ENCODE results near the gene TRA2A.
"Not testable (repeated sequence)": the region's sequence is repeated elsewhere in the genome, so short reads cannot be mapped to it uniquely, and the experiment has no call there.

Gene TRA2A

DNA sequence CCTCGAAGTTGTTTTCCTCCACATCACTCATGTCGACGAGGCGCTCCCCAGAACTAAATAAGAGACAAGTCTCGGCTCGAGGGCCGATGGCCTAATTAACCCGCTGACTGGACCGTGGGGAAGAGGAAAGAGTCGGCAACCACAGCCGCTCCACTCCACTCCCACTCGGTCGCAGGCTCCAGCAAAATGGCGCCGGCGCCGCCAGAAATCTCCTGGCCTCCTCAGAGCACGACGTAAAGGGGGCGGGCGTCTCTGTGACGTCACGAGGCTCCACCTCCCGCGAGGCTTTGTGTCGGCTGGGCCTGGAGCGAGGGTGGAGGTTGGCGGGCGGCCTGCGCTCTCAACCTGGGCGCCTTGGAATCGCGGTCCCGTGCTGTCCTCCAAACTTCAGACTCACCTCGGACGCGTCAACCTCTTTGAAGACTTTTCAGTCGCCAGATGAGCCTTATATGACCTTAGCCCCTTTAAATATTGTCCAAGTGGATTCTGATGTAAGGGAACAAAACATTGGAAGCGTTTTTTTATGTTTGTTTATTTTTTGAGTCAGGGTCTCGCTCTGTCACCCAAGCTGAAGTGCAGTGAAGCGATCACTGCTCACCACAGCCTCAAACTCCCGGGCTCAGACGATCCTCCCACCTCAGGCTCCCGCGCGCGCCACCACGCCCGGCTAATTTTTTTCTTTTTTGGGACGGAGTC, at the start of gene TRA2A:
Gene TRA2A (minus strand): TSS at position 188 of the 696 bp plus-strand sequence. CDS start 157 bp downstream, at position 31.
- peak; percentile 96 for DNase-seq

DNA sequence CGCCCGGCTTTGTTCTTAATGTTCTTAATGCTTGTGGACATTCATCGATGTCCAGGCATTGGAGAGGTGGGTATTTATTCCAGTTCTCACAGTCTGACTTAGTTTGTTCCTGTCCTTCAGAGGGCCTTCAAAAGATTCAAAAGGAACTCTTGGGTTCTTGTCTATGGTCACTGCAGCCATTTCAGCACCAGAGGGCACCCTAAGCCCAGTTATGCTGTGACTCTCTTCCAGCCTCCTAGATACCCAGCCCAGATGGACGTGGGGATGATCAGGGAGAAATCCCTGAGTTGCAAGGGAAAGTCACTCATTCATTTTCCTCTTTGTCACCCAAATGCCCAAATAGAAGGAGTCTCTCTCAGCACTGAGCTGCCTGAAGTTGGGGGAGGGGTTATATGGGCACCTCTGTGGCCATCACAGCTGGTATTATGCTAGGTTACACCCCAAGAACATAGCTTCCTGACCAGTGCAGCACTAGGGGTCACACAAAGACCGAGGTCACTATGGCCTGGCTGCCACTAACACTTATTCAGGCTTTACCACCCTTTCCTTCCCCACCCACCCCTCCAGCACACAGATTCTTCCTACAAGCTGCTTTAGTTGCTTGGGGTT, 38.9 kb upstream of the TRA2A start:
- peak; percentile 65 for DNase-seq

DNA sequence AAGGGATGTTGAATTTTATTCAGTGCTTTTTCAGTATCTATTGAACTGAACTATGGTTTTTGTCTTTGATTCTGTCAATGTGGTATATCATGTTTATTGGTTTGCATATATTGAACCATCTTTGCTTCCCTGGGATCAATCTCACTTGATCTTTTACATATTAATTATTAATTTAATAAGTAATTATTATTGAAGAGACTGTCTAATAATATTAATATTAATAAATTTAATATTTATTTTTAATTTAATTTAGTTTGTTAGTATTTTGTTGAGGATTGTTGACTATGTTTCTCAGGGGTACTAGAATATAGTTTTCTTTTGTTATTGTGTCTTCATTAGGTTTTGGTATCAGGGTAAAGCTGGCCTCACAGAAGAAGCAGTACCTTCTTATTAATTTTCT, 26.5 kb upstream of the TRA2A start:
- no peak for DNase-seq

DNA sequence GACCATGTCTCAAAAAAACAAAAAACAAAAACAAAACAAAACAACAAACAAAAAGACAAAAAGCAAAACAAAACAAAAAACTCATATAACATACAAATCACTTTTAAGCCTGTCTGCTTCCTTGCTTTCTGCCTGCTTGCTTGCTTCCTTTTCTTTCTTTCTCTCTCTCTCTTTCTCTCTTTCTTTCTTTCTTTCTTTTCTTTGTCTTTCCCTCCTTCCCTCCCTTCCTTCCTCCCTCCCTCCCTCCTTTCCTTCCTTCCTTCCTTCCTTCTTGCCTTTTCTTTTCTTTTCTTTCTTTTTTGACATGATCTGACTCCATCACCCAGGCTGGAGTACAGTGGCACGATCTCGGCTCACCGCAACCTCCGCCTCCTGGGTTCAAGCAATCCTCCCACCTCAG, 15.9 kb upstream of the TRA2A start:
- no peak for DNase-seq

DNA sequence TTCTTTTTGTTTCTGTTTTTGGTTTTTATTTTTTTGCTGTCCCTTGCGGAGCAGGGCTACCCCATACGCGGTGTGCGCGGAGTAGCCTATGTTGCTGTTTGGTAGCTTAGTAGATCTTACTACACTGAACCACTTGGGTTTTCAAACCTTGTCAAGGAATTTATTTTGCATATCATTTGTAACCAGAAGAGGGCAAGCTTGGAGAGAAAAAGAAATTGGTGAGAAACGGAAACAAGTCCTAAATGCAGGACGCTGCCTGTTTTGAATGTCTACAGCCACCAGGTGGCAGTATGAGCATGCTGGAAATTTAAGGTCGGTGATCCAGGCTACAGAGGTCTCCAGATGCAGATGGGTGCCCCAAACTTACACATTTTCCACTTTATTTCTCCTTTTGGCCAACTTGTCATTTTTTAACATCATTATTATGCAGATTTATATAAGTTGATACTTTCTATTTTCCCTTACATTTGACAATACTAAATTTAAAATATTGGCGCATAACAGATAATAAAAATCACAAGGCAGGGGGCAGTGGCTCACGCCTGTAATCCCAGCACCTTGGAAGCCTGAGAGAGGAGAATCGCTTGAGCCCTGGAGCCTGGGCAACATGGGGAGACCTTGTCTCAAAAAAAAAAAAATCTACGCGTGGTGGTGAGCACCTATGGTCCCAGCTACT, 15.3 kb upstream of the TRA2A start:
- peak; percentile 90 for DNase-seq

DNA sequence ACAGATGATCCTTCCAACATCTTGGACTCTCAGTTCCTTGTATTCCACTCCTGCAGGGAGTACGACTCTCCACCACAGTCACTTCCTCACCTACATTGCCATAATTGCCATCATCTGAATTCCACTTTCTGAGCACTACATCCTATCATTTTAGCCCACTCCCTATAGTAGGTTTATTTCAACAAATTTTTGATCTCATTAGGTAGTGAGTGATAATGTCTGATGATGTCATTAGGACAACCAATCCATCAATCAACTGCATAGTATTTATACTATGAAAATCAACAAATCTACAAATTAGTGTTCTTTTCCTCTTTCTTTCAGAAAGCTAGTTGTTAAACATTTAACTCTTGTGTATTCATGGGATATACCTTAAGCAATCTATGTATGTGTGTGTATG, 13.7 kb upstream of the TRA2A start:
- DNase-seq = no peak

DNA sequence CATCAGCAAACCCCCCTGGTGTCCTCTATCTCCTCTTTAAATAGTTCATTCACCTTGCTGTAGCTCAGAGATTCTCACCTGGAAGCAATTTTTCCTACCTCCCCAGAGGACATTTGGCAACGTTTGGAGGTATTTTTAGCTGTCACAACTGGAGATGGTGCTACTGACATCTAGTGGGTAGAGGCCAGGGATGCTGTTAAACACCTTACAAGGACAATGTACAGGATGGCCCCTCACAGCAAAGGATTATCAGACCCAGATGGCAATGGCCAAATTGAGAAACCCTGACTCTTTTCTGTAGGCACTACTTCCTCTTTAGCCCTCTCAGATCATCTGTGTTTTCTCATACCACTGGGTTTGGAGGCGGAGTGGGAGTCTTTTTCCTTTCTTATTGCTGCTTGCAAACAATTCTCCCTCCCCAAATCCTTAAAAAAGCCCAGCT, 13.2 kb upstream of the TRA2A start:
- no peak for DNase-seq

DNA sequence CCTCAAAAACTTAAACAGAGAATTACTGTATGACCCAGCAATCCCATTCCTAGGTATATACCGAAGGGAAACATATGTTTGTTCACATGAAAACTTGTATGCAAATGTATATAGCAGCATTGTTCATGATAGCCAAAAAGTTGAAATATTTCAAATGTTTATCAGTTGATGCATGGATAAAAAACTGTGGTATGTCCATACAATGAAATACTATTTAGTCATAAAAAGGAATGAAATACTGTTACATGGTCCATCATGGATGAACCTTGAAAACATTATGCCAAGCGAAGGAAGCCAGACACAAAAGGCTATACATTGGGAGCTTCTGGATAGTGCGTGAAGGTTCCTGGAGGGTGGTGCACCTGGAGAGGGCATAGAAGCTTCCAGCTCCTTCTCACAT, 11.0 kb upstream of the TRA2A start:
- no peak for DNase-seq

DNA sequence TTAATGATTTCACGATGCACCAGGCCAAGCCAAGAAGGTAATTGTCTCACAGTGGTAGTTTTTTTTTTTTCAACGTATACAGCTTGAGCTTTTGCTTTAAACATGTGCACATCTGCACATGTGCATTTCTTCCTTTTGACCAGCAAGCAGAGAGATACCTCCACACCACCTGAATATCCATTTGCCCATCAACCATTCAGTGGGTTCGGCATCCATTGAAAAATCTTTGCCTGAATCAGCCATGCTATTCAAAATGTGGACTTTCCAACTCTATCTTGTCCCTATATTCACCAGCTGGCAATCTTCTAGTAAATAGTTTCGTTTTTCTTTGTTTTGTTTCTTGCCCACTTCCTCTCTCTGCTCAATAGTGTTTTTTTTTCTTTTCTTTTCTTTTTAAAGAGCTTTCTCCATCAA, 7.7 kb upstream of the TRA2A start:
- DNase-seq = no peak

DNA sequence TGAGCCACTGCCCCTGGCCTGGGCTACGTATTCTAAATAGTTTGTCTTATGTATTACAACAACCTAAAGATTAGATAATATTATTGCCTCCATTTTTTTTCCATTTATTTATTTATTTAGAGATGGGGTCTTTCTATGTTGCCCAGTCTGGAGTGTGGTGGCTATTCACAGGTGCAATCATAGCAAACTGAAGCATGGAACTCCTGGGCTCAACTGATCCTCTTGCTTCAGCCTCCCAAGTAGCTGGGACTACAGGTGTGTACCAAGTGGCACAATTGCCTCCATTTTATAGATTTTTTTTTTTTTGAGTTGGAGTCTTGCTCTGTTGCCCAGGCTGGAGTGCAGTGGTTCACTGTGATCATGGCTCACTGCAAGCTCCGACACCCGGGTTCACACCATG, 6.5 kb upstream of the TRA2A start:
- DNase-seq = no peak

DNA sequence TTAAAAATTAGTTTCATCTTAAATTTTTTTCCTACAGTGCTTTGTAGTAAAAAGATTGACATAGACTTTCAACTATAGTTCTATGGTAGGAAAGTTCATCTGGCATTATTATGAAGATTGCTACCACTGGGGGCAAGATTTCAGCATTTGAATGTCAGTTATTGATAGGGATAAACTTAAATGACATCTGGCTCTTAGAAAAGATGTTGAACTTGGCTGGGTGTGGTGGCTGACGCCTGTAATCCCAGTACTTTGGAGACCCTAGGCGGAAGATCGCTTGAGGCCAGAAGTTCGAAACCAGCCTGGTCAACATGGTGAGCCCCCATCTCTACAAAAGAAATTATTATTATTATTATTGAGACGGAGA, 1.4 kb upstream of the TRA2A start:
- DNase-seq = no peak

DNA sequence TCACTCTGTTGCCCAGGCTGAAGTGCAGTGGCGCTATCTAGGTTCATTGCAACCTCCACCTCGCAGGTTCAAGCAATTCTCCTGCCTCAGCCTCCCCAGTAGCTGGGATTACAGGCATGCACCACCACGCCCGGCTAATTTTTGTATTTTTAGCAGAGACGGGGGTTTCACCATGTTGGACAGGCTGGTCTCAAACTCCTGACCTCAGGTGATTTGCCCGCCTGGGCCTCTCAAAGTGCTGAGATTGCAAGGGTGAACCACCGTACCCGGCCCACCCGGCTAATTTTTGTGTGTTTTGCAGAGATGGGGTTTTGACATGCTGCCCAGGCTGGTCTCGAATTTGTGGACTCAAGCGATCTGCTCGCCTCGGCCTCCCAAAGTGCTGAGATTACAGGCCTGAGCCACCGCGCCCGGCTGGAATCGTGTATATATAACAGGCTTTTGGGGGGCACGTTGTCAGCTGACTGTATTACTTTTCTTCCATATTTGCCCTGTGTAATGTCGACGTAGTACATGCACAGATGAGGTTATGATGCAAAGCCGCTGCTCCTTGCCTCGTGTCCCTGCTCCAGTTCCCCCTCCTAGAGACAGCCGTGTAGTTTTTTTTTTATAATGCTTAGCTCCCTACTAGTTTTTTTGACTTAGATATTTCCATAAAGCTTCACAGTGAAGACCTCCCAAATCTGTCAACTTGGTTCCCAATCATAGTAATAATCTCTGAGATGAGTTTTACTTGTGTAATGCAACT, 883 bp upstream of the TRA2A start:
- no peak for DNase-seq

DNA sequence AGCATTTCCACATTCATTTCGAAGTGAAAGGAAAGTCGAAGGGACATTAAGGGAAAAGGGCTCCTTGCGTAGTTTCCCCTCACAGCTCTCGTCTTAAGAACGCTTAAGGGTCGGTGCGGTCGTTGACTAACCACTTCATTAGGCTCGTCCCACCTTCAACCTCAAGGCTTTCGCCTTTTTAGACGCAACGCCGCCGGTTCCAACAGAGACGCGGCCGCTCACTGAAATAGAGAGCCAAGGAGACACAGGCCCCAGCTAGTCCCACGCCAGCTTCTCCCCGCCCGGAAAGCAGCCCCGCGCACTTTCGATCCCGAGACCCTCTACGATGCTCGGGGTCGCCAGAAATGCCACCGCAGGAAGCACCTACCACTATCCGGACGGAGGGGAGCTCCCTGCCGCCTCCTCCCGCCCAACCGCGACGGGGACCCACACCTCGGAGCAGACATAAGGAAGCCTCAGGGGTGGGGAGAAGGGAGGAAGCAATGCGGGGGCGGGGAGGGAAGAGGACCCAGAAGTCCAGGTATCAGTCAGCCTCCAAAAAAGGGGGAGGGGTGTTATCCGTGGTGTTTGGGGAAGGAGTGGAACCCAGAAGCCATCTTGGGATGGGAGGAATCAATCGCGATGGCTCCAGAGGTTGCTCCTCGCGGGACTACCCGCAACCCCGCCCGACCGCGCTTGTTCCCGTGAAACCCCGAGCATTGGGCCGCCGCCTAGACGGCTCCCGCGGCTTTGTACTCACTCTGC, 559 bp downstream of the TRA2A start:
- DNase-seq = no peak

DNA sequence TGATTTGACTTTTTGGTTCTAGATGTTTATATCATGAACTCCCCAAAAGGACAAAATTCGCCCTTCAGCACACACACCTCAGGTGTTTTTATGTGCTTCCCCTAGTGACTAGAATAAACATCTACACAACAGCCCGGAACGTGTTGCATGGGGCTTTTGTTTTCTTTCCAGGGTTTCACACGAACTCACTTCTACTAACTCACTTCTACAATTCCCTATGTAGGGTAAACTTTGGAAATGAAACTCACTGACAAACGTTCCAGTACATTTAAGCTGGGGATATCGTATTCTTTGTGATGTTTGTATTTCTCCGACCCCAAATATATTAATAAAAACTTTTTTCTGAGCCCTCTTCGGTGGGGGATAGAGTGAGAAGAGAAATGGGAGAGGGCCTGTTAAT, 1.4 kb downstream of the TRA2A start:
- DNase-seq = no peak

DNA sequence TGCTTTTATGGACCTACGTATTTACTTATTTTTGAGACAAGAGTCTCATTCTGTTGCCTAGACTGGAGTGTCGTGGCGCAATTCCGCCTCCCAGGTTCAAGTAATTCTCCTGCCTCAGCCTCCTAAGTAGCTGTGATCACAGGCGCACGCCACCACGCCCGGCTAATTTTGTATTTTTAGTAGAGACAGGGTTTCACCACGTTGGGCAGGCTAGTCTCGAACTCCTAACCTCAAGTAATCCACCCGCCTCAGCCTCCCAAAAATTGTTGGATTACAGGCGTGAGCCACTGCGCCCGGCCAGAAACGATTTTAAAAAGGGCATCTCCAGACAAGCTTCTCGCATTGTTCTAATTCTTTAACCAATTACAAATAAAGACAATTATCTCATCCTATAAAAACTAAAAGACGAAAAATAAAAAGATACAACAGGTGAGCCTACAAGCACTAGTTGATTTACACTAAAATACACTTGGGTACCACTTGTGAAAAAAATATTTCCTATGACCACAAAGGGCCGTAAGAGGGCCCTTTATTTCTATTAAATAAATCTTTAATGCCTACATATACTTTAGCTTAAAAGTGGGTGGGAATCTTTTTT, 2.4 kb downstream of the TRA2A start:
- DNase-seq = no peak

DNA sequence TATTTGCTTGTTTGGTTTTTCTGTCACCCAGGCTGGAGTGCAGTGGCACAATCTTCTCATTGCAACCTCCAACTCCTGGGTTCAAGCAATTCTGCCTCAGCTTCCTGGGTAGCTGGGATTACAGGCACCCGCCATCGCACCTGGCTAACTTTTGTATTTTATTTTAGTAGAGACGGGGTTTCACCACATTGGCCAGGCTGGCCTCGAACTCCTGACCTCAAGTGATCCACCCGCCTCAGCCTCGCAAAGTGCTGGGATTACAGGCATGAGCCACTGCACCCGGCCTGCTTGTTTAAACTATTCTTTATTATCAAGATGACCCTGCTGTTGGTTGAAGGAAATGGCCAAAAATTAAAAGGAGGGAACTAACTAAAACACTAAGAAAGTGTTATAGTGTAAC, 6.2 kb downstream of the TRA2A start:
- not testable (repeated sequence) for DNase-seq

DNA sequence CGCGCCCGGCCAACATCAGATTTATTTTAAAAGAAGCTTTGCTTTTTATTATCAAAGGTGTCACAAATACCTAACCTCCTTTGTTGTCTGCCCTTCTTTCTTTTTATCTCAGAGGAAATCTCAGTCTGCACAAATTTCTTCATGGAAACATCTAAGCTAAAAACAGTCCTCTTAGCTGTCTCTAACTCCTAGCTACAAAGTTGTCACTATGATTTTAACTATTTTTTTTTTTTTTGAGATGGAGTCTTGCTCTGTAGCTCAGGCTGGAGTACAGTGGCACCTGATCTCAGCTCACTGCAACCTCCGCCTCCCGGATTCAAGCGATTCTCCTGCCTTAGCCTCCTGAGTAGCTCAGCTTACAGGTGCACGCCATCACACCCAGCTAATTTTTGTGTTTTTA, 7.3 kb downstream of the TRA2A start:
- DNase-seq = no peak

DNA sequence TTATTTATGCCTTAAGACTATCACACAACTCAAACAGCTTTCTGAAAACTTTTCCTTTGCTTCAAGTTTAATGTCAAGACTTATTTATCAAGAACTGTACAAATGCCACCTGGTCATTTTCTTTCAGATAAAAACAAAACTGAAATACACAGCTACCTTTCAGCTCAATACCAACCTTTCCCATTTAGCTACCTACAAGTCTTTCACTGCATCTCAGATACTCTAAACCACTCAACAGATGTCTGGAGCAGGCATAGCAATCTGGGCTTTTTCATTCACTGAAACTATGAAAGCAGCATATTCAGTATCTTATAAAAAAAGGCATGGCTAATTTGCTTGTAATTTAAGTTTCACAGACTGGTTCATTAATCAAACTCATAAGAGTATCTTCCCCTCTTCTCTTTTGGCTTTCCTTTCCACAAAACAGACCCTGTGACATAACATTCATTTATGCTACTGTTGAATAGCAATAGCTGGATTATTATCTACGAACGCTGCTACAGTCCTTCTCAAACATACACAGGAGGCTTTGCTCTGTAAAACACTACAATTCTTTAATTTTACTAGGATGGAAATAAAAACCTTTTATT, 8.2 kb downstream of the TRA2A start:
- no peak for DNase-seq

DNA sequence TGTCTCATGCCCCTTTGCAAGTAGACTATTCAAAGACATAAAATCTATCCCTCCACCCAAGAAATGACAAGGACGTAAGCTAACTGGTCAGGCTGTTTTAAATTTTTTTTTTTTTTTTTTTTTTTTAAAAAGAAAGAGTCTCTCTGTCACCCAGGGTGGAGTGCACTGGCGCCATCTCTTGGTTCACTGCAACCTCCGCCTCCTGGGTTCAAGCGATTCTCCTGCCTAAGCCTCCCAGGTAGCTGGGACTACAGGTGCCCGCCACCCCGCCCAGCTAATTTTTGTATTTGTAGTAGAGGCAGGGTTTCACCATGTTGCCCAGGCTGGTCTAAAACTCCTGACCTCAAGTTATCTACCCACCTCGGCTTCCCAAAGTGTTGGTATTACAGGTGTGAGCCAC, 11.2 kb downstream of the TRA2A start:
- no peak for DNase-seq

DNA sequence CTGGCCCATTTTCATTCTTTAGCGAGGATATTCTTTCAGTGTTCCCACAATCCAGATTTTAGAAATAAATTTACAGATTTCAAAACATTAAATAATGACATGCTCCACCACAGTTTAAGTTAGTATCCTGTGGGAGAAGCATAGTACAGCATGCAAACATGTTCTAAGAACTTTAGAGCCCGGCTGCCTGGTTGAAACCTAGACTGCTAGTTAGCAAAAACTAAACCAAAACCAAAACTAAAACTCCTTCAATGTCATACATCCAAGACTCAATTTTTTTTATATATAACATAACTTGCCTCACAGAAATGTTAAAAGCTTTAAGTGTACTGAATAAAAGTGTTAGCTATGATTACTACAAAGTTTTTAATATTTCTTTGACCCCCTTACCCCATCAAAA, 17.0 kb downstream of the TRA2A start:
- no peak for DNase-seq

DNA sequence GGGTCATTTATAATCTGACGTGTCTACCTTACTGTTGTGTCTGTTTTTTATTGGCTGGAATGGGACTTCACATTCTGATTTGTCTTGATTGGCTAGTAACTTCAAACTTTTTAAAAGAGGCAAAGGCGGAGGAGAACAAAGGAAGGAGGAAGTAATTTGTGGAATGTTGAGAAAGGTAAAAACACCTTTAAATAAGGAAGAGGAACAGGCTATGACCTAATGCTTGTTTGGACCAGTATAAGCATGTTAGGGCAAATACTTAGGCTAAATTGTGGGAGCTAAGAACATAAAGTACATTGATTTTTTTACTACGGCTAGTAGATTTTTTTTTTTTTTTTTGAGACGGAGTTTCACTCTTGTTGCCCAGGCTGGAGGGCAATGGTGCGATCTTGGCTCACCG, 18.0 kb downstream of the TRA2A start:
- not testable (repeated sequence) for DNase-seq

DNA sequence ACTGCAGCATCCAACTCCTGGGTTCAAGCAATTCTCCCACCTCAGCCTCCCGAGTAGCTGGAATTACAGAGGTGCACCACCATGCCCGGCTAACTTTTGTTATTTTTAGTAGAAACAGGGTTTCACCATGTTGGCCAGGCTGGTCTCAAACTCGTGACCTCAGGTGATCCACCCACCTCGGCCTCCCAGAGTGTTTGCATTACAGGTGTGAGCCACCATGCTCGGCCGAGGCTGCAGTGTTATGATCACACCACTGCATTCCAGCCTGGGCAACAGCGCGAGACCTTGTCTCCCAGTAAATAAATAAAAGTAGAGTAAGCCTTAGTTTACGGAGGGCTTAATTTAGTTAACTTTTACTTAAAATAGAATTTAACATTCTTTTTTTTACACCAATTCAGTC, 37.8 kb downstream of the TRA2A start:
- DNase-seq = no peak
